K562 (cell line): ENCODE measurements around the gene SMCHD1. TPM values are rescaled to one million over a fixed set of nuclear protein-coding genes. Genes with fewer than 3 reads are reported as not detected.
A peak's percentile ranks its signal among the peaks of the same experiment; 100 is the strongest.

Experiments
- BRCA1 ChIP-seq, 2 experiments: fragments of 450-650 bp in 1 of 2; sonication (generic) in 1 of 2; formaldehyde crosslinking in 1 of 2; IDR thresholded peaks; 2 replicates each; pipeline versions ENCODE4 v1.5.0 to v1.6.1; 2017 to 2020; ENCODE audit warnings: mild to moderate bottlenecking in 1 of 2, missing genetic modification reagents in 1 of 2
- BRD9 ChIP-seq: fragments of 450-650 bp; IDR thresholded peaks from 2 replicates; pipeline ENCODE4 v1.6.1; 2018; ENCODE audit warnings: low read depth; ENCODE audit not compliant: partially characterized antibody
- CBFA2T2 ChIP-seq: fragments of 450-650 bp; conservative IDR thresholded peaks from 2 replicates; pipeline ENCODE4 v1.6.1; 2017; ENCODE audit warnings: mild to moderate bottlenecking
- FOSL1 ChIP-seq: fragments of 200-800 bp; sonication (Bioruptor generic); conservative IDR thresholded peaks from 2 replicates; pipeline ENCODE4 v1.6.1; 2016; ENCODE audit warnings: missing genetic modification characterization, missing compliant biosample characterization
- FOXK2 ChIP-seq, 2 experiments: fragments of 450-650 bp; IDR thresholded peaks in 1 of 2; conservative IDR thresholded peaks in 1 of 2; 2 replicates each; pipeline ENCODE4 v1.6.1; 2016; ENCODE audit warnings: low read depth in 2 of 2, mild to moderate bottlenecking in 1 of 2
- JUND ChIP-seq, 2 experiments: IDR thresholded peaks; 2 replicates in 1 of 2; 3 replicates in 1 of 2; pipeline ENCODE4 v1.6.1; 2011; ENCODE audit warnings: borderline replicate concordance in 2 of 2, low read depth in 2 of 2, low read length in 2 of 2, improper control_type of control experiment in 1 of 2, missing biosample characterization in 1 of 2, missing genetic modification characterization in 1 of 2, missing genetic modification reagents in 1 of 2
- NFATC3 ChIP-seq: fragments of 450-650 bp; IDR thresholded peaks from 2 replicates; pipeline ENCODE4 v1.6.1; 2017; ENCODE audit warnings: mild to moderate bottlenecking
- NUFIP1 ChIP-seq: fragments of 450-650 bp; IDR thresholded peaks from 2 replicates; pipeline ENCODE4 v1.6.1; 2018; ENCODE audit not compliant: partially characterized antibody
- POLR2AphosphoS2 ChIP-seq: IDR thresholded peaks from 2 replicates; pipeline ENCODE4 v1.6.1; 2012; ENCODE audit warnings: low read length, improper control_type of control experiment
- RAD21 ChIP-seq, 2 experiments: fragments of 250-450 bp in 1 of 2; fragments of 450-650 bp in 1 of 2; sonication (Bioruptor Pico) in 1 of 2; formaldehyde crosslinking in 1 of 2; IDR thresholded peaks in 1 of 2; conservative IDR thresholded peaks in 1 of 2; 2 replicates each; pipeline versions ENCODE4 v1.4.0 to v1.8.0; 2020 to 2022; ENCODE audit warnings: mild to moderate bottlenecking in 2 of 2, moderate library complexity in 1 of 2
- RBM25 ChIP-seq: fragments of 200-400 bp; formaldehyde crosslinking; IDR thresholded peaks from 2 replicates; pipeline ENCODE4 v1.6.1; 2018; ENCODE audit warnings: low read length, low read depth, moderate library complexity; ENCODE audit not compliant: severe bottlenecking
- SMARCB1 ChIP-seq: IDR thresholded peaks from 2 replicates; pipeline ENCODE4 v1.6.1; 2011; ENCODE audit warnings: improper control_type of control experiment, low read depth; ENCODE audit not compliant: insufficient read length
- SOX6 ChIP-seq: fragments of 450-650 bp; IDR thresholded peaks from 2 replicates; pipeline ENCODE4 v1.6.1; 2014; ENCODE audit warnings: mild to moderate bottlenecking
- ZEB2 ChIP-seq: fragments of 450-650 bp; IDR thresholded peaks from 2 replicates; pipeline ENCODE4 v1.6.1; 2016
- ZNF23 ChIP-seq: fragments of 250-450 bp; sonication (Bioruptor Pico); IDR thresholded peaks from 2 replicates; pipeline ENCODE4 v1.4.0; 2020; ENCODE audit warnings: mild to moderate bottlenecking
- ZNF584 ChIP-seq: fragments of 200-800 bp; sonication (Bioruptor generic); IDR thresholded peaks from 2 replicates; pipeline ENCODE4 v1.6.1; 2016; ENCODE audit warnings: low read depth, mild to moderate bottlenecking, missing genetic modification characterization, missing compliant biosample characterization
- polyA plus RNA-seq, 8 experiments: library from polyadenylated mRNA; depleted of rRNA in 4 of 8; stranded (reverse) in 5 of 8; unstranded in 3 of 8; fragments of >200 nt; fragmentation: Nextera tagmentation in 2 of 8; fragmentation: Illumina TruSeq in 1 of 8; extraction: Ambion mirVana in 2 of 8; extraction: Trizol in 1 of 8; gene quantifications; 2 replicates each; pipeline versions ENCODE4 v1.2.1 to v1.2.3, GENCODE V29; 2011 to 2014; ENCODE audit warnings: inconsistent platforms in 1 of 8, missing spikeins in 1 of 8
- total RNA-seq, 7 experiments: library from RNA; depleted of rRNA in 6 of 7; stranded (reverse); fragments of >200 nt in 6 of 7; fragmentation: Illumina TruSeq in 2 of 7; extraction: Trizol in 2 of 7; gene quantifications; 2 replicates each; pipeline versions ENCODE4 v1.2.1 to v1.2.3, GENCODE V29; 2011 to 2021; ENCODE audit warnings: low replicate concordance in 1 of 7
- TF ChIP-seq, protein P1 (sequence below), 2 experiments: IDR thresholded peaks; 2 replicates each; pipeline ENCODE4 v1.6.1; 2012; ENCODE audit warnings: improper control_type of control experiment in 2 of 2, low read depth in 2 of 2, low read length in 2 of 2, borderline replicate concordance in 1 of 2
- TF ChIP-seq, protein P2 (sequence below): fragments of 450-650 bp; formaldehyde crosslinking; IDR thresholded peaks from 2 replicates; pipeline ENCODE4 v1.4.0; 2020; ENCODE audit warnings: mild to moderate bottlenecking, moderate library complexity
- TF ChIP-seq, protein P3 (sequence below): fragments of 450-650 bp; conservative IDR thresholded peaks from 2 replicates; pipeline ENCODE4 v1.6.1; 2016; ENCODE audit warnings: missing genetic modification characterization, low read depth, mild to moderate bottlenecking, control low read depth, missing compliant biosample characterization
- TF ChIP-seq, protein P4 (sequence below): sonication (generic); IDR thresholded peaks from 2 replicates; pipeline ENCODE4 v1.6.1; 2016

Gene SMCHD1
- total and polyA plus RNA-seq, 9 of the 15 experiments (the other 6 are each of a cell fraction or from before 2014, with no cell fraction given) = 6.3 to 144 (median 72.7) TPM

DNA sequence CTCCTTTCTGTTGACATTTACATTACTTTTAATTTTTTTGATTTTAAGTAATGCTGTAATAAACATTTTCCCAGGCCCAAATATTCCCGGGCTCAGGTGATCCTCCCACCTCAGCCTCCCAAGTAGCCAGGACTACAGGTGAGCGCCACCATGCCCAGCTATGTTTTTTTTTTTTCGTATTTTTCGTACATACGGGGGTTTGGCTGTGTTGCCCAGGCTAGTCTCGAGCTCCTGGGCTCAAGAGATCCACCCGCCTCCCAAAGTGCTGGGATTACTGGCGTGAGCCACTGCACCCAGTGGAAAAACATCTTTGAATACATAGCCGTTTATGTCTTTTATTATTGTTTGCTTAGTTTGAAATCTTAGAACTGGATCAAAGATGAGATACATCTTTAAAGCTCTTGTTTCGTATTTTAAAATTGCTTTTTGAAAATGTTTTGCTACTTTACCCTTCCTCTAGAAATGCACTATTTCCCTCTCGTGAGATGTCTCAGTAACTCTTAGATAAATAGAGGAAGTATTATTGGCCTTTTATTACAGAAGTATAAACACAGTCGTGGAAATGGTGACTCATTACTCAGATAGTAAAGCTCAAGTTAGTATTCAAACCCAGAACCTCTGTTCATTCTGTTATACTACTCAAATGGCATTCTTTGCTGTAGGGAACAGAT, 2.4 kb downstream of the SMCHD1 start (continued):
- TF ChIP-seq, protein P1, sequence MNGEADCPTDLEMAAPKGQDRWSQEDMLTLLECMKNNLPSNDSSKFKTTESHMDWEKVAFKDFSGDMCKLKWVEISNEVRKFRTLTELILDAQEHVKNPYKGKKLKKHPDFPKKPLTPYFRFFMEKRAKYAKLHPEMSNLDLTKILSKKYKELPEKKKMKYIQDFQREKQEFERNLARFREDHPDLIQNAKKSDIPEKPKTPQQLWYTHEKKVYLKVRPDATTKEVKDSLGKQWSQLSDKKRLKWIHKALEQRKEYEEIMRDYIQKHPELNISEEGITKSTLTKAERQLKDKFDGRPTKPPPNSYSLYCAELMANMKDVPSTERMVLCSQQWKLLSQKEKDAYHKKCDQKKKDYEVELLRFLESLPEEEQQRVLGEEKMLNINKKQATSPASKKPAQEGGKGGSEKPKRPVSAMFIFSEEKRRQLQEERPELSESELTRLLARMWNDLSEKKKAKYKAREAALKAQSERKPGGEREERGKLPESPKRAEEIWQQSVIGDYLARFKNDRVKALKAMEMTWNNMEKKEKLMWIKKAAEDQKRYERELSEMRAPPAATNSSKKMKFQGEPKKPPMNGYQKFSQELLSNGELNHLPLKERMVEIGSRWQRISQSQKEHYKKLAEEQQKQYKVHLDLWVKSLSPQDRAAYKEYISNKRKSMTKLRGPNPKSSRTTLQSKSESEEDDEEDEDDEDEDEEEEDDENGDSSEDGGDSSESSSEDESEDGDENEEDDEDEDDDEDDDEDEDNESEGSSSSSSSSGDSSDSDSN (IDR thresholded peaks at IDR 0.05; ENCODE audit: borderline replicate concordance in 1 of 2, low read depth in 2 of 2, low read length in 2 of 2) = 0 out of 4 replicates have a peak, but pooled peaks of 1 of the 2 experiments have one; percentile 30
- TF ChIP-seq FOXK2 (conservative IDR thresholded peaks at IDR 0.05 in 1 of 2, IDR thresholded peaks at IDR 0.05 in 1 of 2; ENCODE audit: low read depth in 2 of 2) (0 out of 4 replicates have a peak, but pooled peaks of 1 of the 2 experiments have one; percentile 41), NUFIP1 (peak; percentile 58), BRCA1 (IDR thresholded peaks at IDR 0.05) (no peak), BRCA1 (CRISPR knock-in tag; IDR thresholded peaks at IDR 0.05) (no peak), CBFA2T2 (no peak), ZNF584 (no peak), BRD9 (peak; percentile 24), SMARCB1 (peak; percentile 34), FOSL1 (tag) (peak; percentile 94), NFATC3 (peak; percentile 93; the same call in 1 of the 2 replicates), ZEB2 (0 out of 2 replicates have a peak, but pooled peaks have one; percentile 40), RAD21 (CRISPR knock-in tag; conservative IDR thresholded peaks at IDR 0.05 in 1 of 2, IDR thresholded peaks at IDR 0.05 in 1 of 2) (no peak), SOX6 (0 out of 2 replicates have a peak, but pooled peaks have one; percentile 10), POLR2AphosphoS2 (no peak), RBM25 (no peak), JUND (IDR thresholded peaks at IDR 0.05; ENCODE audit: borderline replicate concordance, low read depth, low read length) (peak; percentile 95), JUND (tag; IDR thresholded peaks at IDR 0.05; ENCODE audit: borderline replicate concordance, low read depth, low read length) (peak; percentile 98), ZNF23 (CRISPR knock-in tag) (no peak)
- TF ChIP-seq, protein P2, sequence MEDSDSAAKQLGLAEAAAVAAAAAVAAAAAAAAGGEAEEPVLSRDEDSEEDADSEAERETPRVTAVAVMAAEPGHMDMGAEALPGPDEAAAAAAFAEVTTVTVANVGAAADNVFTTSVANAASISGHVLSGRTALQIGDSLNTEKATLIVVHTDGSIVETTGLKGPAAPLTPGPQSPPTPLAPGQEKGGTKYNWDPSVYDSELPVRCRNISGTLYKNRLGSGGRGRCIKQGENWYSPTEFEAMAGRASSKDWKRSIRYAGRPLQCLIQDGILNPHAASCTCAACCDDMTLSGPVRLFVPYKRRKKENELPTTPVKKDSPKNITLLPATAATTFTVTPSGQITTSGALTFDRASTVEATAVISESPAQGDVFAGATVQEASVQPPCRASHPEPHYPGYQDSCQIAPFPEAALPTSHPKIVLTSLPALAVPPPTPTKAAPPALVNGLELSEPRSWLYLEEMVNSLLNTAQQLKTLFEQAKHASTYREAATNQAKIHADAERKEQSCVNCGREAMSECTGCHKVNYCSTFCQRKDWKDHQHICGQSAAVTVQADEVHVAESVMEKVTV (CRISPR knock-in tag) = 0 out of 2 replicates have a peak, but pooled peaks have one; percentile 16
- TF ChIP-seq, protein P3, sequence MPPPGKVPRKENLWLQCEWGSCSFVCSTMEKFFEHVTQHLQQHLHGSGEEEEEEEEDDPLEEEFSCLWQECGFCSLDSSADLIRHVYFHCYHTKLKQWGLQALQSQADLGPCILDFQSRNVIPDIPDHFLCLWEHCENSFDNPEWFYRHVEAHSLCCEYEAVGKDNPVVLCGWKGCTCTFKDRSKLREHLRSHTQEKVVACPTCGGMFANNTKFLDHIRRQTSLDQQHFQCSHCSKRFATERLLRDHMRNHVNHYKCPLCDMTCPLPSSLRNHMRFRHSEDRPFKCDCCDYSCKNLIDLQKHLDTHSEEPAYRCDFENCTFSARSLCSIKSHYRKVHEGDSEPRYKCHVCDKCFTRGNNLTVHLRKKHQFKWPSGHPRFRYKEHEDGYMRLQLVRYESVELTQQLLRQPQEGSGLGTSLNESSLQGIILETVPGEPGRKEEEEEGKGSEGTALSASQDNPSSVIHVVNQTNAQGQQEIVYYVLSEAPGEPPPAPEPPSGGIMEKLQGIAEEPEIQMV = no peak
- TF ChIP-seq, protein P4, sequence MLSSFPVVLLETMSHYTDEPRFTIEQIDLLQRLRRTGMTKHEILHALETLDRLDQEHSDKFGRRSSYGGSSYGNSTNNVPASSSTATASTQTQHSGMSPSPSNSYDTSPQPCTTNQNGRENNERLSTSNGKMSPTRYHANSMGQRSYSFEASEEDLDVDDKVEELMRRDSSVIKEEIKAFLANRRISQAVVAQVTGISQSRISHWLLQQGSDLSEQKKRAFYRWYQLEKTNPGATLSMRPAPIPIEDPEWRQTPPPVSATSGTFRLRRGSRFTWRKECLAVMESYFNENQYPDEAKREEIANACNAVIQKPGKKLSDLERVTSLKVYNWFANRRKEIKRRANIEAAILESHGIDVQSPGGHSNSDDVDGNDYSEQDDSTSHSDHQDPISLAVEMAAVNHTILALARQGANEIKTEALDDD = peak; percentile 93
